ENCODE results near the gene SYT7. TPM values are rescaled to one million over a fixed set of nuclear protein-coding genes. Genes with fewer than 3 reads are reported as not detected.
A peak's percentile ranks its signal among the peaks of the same experiment; 100 is the strongest.

SYT7 gene
- total and polyA plus RNA-seq, 2 of the 8 experiments (the other 6 are each of a cell fraction or from before 2014, with no cell fraction given) = 9.6 to 10.5 TPM

- TF ChIP-seq SRF (IDR thresholded peaks at IDR 0.05; ENCODE audit: low read depth, low read length) (no peak), TAF1 (IDR thresholded peaks at IDR 0.05; ENCODE audit: low read depth, low read length) (0 out of 2 replicates have a peak, but pooled peaks have one; percentile 28), SUZ12 (IDR thresholded peaks at IDR 0.05; ENCODE audit: low read length) (no peak), YY1 (IDR thresholded peaks at IDR 0.05; ENCODE audit: low read depth, low read length) (0 out of 2 replicates have a peak, but pooled peaks have one; percentile 58), CEBPB (IDR thresholded peaks at IDR 0.05; ENCODE audit: low read depth, low read length) (no peak), POLR2AphosphoS5 (IDR thresholded peaks at IDR 0.05; ENCODE audit: low read depth, low read length) (0 out of 2 replicates have a peak, but pooled peaks have one; percentile 32), KDM5A (IDR thresholded peaks at IDR 0.05; ENCODE audit: low read length) (no peak), JUN (IDR thresholded peaks at IDR 0.05; ENCODE audit: low read depth, low read length) (peak; percentile 59; the same call in 1 of the 2 replicates), JUND (IDR thresholded peaks at IDR 0.05; ENCODE audit: low read length) (peak; percentile 69; the same call in 1 of the 2 replicates), SP1 (IDR thresholded peaks at IDR 0.05; ENCODE audit: low read depth, low read length) (peak; percentile 92), KDM4A (IDR thresholded peaks at IDR 0.05; ENCODE audit: low read depth, low read length, severe bottlenecking) (no peak), SIX5 (IDR thresholded peaks at IDR 0.05; ENCODE audit: low read depth, low read length) (no peak), RBBP5 (IDR thresholded peaks at IDR 0.05; ENCODE audit: borderline replicate concordance, low read depth, low read length) (peak; percentile 68; the same call in 1 of the 2 replicates), GABPA (IDR thresholded peaks at IDR 0.05; ENCODE audit: borderline replicate concordance, insufficient read depth, low read length) (no peak), E2F6 (IDR thresholded peaks at IDR 0.05) (peak; percentile 56; the same call in 1 of the 2 replicates), BACH1 (IDR thresholded peaks at IDR 0.05; ENCODE audit: low read length) (no peak)
These were observed 45.9 kb upstream of the SYT7 start (continued) for GRCh38 chr11:61626580-61627380.

Data from H1 (cell line).